ENCODE results near the gene SREK1.

- no peak for TF ChIP-seq CTCF (IDR thresholded peaks at IDR 0.05; ENCODE audit: insufficient read depth, low read depth, low read length)
- no peak for TF ChIP-seq EZH2 (IDR thresholded peaks at IDR 0.05; ENCODE audit: insufficient read depth, low read length)
These were observed 6.9 kb downstream of the SREK1 start for GRCh38 chr5:66151030-66151429.

Measured in astrocyte (in vitro differentiated cells and primary cell).